Neuron (in vitro differentiated cells): ENCODE data around the gene DOCK2.
"Not testable (repeated sequence)": the region's sequence is repeated elsewhere in the genome, so short reads cannot be mapped to it uniquely, and the experiment has no call there.

Experiments
- H2AFZ ChIP-seq: one replicate; pipeline ENCODE4 v1.6.1; 2013; ENCODE audit warnings: low read depth, mild to moderate bottlenecking, inconsistent platforms, low read length, moderate library complexity
- H3K27me3 ChIP-seq: one replicate; pipeline ENCODE4 v1.6.1; 2013; ENCODE audit warnings: low read length; ENCODE audit not compliant: insufficient read depth
- H3K36me3 ChIP-seq: one replicate; pipeline ENCODE4 v1.6.1; 2013; ENCODE audit warnings: low read length; ENCODE audit not compliant: insufficient read depth
- H3K4me1 ChIP-seq: one replicate; pipeline ENCODE4 v1.6.1; 2013; ENCODE audit warnings: low read length; ENCODE audit not compliant: insufficient read depth
- H3K4me3 ChIP-seq: 2 replicates; pipeline ENCODE4 v1.5.1; 2013; ENCODE audit warnings: mild to moderate bottlenecking, low read length, moderate library complexity
- H3K9me3 ChIP-seq: one replicate; pipeline ENCODE4 v1.6.1; 2013; ENCODE audit warnings: low read length

DOCK2 gene

DNA sequence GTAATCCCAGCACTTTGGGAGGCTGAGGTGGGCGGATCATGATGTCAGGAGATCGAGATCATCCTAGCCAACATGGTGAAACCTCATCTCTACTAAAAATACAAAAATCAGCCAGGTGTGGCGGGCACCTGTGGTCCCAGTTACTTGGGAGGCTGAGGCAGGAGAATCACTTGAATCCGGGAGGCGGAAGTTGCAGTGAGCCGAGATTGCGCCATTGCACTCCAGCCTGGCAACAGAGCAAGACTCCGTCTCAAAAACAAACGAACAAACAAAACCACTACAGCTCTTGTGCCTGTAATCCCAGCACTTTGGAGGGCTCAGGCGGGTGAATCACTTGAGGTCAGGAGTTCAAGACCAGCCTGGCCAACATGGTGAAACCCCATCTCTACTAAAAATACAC lies 457.3 kb downstream of the DOCK2 start:
- H3K4me3 ChIP-seq, H3K9me3 ChIP-seq, H3K4me1 ChIP-seq, H3K36me3 ChIP-seq, H2AFZ ChIP-seq, H3K27me3 ChIP-seq: not testable (repeated sequence)

DNA sequence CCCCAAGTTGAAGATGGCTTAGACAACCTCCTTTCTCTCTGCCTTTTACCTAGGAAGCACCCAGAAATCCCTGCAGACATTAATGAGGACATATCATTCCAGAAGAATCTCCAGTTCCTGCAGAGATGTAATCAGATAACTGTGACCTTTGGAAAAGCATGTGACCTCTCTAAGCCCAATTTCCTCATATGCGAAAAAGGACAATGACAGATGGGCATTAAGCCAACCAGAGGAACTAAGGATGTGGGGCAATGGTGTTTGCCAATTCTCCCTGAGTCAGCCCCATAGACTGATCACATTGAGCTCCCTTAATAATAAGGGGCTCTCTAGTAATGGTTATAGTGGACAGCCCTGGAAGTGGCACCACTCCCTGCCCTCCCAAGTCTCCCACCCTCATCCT lies 458.6 kb downstream of the DOCK2 start:
- Histone ChIP-seq H3K36me3 (no peaks in the 10 kb centered on the region), H3K9me3 (no peaks in the 10 kb centered on the region), H3K4me3 (no peak overlapping the region), H2AFZ (no peak overlapping the region), H3K4me1 (no peaks in the 10 kb centered on the region), H3K27me3 (no peaks in the 10 kb centered on the region)

DNA sequence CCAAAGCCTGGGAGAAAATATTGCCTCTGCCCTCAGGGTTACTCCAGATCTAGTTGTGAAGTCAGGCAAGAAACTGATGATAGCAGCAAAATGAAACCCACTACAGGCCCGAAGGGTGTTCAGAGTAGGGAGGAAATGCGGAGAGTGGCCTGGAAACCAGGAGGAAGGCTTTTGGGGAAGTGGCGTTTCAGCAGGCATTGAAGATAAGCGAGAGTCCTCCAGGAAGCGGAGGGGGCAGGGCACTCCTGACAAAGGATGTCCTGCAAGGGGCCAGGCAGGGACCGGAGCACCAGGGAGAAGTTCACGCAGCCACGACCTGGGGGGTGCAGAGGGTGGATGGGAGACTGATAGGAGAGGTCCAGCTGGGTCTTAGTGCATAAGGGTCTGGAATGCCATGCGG lies 460.9 kb downstream of the DOCK2 start:
- Histone ChIP-seq H3K4me3 (no peak overlapping the region), H3K36me3 (no peaks in the 10 kb centered on the region), H2AFZ (no peak overlapping the region), H3K4me1 (no peaks in the 10 kb centered on the region), H3K27me3 (no peaks in the 10 kb centered on the region), H3K9me3 (no peaks in the 10 kb centered on the region)

DNA sequence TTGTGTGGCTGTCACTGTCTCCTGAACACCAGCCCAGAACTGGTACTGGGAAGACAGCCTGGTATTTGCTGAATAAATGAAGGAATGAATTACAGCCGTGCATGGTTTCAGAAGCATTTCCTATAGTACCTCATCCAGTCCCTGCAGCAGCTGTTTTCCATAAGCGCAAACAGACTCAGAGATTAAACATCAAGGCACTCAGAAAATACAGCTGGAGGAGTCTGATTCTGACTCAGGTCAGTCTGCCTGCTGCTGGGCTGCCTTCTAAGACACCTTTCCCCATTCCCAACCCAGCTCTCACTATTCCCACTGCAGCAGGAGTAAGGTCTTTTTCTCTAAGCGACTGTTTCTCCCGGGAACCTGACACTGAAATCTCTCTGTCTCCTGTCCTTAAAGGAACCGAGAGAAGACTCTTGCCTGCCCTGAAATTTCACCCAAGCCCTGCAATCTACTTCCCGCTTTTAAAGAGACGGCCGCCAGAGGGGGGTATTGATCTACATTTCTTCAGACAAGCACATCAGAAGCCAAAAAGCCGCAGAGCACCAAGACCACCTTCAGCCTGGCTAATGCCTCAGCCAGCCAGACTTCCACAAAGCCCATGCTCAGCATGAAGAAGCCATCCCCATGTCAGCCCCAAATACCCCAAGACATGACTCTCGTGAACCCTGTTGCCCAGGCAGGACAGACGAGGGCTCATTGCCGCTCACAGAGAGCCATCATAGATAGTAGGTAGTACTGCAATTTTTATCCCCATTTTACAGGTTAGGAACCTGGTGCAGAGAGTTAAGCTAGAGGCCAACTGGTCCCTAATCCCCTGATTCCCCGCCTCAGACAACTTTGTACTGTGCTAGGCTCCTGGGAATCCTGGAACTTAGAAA lies 463.2 kb downstream of the DOCK2 start:
- Histone ChIP-seq H3K9me3 (no peaks in the 10 kb centered on the region), H3K36me3 (no peaks in the 10 kb centered on the region), H3K27me3 (no peaks in the 10 kb centered on the region), H3K4me3 (no peak overlapping the region), H3K4me1 (no peaks in the 10 kb centered on the region), H2AFZ (no peak overlapping the region)

DNA sequence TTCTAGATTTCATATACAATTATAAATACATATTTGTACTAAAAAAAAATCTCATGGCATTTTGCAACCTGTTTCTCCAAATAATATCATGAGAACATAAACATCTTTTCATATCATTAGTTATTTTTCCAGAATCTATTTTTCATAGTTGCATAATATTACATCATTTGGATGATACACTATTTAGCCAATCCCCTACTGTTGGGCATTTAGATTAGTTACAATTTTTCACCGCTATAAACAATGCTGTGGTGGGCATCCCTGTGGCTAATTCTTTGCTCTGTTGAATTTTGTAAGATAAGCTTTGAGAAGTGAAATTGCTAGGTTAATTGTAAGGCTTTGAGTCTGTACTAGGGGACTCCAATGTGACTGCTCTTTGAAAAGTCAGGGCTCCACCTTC lies 466.4 kb downstream of the DOCK2 start:
- no peaks in the 10 kb centered on the region for H3K9me3 ChIP-seq
- H3K36me3 ChIP-seq: no peaks in the 10 kb centered on the region

DNA sequence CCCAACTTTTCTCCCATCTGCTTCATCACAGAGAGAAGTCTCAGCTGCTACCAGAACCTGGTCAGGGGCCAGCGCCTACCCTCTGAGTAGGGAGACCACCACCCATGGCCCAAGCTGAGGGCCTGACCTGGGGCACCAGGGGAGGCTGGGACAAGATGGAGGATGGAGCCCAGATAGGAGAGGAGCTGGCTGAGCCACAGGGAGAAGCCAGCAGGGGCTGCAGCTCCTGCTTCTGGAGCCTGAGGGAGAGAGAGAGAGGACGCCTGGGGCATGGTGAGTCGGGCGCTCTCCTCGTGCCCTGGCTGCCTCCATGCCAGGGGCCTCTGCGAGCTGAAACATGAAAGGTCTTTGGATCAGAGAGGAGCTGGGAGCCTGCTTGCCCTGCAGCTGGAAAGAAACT lies 467.2 kb downstream of the DOCK2 start:
- Histone ChIP-seq H2AFZ (no peak overlapping the region), H3K27me3 (no peaks in the 10 kb centered on the region), H3K4me3 (no peak overlapping the region), H3K4me1 (no peaks in the 10 kb centered on the region), H3K36me3 (no peaks in the 10 kb centered on the region), H3K9me3 (no peaks in the 10 kb centered on the region)

More for the DNA sequence above, 466.4 kb downstream of the DOCK2 start:
- Histone ChIP-seq H3K27me3 (no peaks in the 10 kb centered on the region), H3K4me1 (no peaks in the 10 kb centered on the region), H3K4me3 (no peak overlapping the region), H2AFZ (no peak overlapping the region)

DNA sequence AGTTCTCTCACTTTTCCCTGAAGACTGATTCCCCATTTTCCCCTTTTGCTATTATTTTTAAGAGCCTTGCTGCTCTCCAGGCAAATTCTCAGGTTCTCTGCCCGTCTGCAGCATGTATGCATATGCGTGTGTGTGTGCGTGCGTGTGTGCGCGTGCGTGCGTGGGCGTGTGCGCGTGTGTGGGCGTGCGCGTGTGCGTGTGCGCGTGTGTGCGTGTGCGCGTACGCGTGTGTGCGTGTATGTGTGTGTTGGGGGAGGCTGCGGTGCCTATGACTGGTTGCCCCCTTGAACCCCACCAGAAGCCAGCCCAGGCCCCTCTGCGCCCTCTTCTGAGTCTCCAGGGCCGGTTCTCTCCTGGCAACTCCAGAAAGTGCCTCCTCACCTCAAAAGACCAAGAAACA lies 467.6 kb downstream of the DOCK2 start:
- no peak overlapping the region for H2AFZ ChIP-seq
- H3K4me3 ChIP-seq: no peak overlapping the region
- H3K9me3 ChIP-seq: no peaks in the 10 kb centered on the region
- H3K36me3 ChIP-seq: no peaks in the 10 kb centered on the region
- H3K27me3 ChIP-seq: no peaks in the 10 kb centered on the region
- H3K4me1 ChIP-seq: no peaks in the 10 kb centered on the region

DNA sequence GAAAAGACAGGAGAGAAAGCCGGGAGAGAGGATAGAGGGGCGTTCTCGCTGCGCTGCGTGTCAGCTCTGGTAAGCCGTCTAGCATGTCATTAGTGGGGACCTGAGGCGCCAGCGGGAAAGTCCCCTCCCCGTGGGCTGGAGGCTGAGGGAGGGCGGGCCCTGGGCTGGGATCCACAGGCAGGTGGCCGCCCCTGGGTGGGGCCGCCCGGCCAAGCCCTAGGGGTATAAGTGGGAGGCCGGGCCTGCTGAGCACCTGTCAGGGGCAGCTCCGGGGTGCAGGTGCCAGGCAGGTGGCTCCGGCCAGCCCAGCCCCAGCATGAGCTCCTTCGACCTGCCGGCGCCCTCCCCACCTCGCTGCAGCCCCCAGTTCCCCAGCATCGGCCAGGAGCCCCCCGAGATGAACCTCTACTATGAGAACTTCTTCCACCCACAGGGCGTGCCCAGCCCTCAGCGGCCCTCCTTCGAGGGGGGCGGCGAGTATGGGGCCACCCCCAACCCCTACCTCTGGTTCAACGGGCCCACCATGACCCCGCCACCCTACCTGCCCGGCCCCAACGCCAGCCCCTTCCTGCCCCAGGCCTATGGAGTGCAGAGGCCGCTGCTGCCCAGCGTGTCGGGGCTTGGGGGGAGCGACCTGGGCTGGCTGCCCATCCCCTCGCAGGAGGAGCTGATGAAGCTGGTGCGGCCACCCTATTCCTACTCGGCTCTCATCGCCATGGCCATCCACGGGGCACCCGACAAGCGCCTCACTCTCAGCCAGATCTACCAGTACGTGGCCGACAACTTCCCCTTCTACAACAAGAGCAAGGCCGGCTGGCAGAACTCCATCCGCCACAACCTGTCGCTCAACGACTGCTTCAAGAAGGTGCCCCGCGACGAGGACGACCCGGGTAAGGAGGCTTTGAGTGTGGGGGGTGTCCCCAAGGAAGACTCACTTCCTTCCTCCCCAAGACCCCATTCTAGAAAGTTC lies 468.9 kb downstream of the DOCK2 start, which contains the start of gene FOXI1:
Gene FOXI1, plus strand, starts transcription at position 256 of the 970 bp plus-strand sequence. Its CDS starts 61 bp downstream, at position 317.
- H3K9me3 ChIP-seq: no peaks in the 10 kb centered on the region
- no peak within 1 kb of the TSS for H3K4me3 ChIP-seq
- H3K4me1 ChIP-seq: no peaks in the 10 kb centered on the region
- H2AFZ ChIP-seq: no peak within 1 kb of the TSS
- no peaks in the 10 kb centered on the region for H3K27me3 ChIP-seq
- no peaks in the 10 kb centered on the region for H3K36me3 ChIP-seq

DNA sequence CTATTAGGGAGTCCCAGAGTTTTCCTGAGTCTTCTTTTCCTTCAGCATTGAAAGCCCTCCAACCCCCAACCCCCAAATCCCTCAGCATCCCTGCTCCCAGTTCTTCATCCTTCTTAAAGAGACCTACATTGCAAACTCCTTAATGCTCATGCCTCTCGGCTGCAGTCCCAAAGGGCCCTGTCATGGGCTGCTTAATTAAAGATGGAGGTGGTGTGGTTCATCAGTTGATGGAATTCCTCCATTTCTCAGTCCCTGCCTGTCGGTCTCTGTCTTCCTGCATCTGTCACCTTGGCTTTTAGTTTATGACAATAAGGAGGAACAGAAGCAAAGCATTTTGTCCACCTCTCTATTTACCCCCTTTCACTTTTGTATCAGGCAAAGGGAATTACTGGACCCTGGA lies 470.6 kb downstream of the DOCK2 start:
- H3K27me3 ChIP-seq: no peaks in the 10 kb centered on the region

DNA sequence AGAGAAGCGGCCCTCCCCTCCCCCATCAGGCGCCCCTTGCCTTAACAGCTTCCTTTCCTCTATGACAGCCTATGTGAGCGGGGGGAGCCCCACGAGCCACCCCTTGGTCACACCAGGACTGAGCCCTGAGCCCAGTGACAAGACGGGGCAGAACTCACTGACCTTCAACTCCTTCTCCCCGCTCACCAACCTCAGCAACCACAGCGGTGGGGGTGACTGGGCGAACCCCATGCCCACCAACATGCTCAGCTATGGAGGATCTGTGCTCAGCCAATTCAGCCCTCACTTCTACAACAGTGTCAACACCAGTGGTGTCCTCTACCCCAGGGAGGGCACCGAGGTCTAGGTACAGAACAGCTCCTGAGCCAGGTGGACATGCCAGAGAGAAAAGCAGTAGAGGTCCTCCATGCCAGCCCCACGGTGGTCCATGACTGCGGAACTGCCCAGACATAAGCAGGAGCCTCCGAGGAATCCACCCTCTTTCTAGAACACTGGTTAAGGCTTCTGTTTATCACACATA lies 471.3 kb downstream of the DOCK2 start:
- no peak overlapping the region for H2AFZ ChIP-seq
- no peaks in the 10 kb centered on the region for H3K9me3 ChIP-seq
- H3K4me1 ChIP-seq: peaks cover 2% of the 10 kb centered on the region
- H3K4me3 ChIP-seq: no peak overlapping the region
- no peaks in the 10 kb centered on the region for H3K36me3 ChIP-seq
- no peaks in the 10 kb centered on the region for H3K27me3 ChIP-seq

More for the DNA sequence above, 470.6 kb downstream of the DOCK2 start:
- Histone ChIP-seq H3K9me3 (no peaks in the 10 kb centered on the region), H3K4me3 (no peak overlapping the region), H2AFZ (no peak overlapping the region), H3K4me1 (peaks cover under 1% of the 10 kb centered on the region), H3K36me3 (no peaks in the 10 kb centered on the region)

DNA sequence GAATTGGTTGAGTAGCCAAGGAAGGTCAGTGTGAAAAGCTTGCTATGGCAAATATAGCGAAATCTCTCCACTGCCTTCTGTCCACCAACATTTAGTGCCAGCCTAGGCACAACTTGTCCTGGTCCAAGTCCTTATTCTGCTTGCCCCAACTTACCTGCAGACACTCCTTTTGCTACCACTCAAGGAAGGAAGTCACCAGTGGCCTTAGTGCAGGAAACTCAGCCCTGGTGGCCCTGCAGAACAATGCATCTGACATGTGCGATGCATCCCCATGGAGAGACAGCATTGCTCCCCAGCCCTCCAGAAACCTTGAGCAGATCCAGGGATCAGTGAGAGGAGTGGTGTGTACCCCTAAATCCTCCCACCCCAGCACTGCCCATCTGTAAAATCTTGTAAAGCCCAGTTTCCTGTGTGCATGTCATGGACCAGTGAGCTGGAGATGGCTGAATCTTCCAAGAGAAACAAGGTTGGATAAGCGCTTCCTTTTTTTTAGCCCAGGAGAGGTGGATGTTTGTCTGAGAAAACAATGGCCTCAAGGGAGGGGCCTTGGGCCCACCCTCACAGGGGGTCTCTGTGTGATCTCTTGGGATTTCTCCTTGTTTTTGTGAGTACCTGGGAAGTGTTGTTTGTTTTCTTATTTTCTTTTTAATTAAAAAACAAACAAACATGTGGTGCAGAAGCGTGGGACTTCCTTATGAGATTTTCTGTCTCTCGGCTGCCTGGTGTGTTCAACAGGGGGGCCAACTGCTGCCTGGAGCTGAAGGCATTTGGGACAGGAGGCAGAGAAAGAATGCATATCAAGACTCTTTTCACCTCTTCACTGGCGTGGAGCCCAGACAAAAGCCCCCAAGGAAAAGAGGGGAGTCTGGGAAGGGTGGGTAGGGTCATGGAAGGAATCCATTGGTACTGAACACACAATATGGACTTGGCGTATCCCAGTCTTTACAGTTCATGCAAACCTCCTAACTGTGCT lies 472.3 kb downstream of the DOCK2 start:
- Histone ChIP-seq H3K4me3 (no peak overlapping the region), H3K9me3 (no peaks in the 10 kb centered on the region), H3K36me3 (no peaks in the 10 kb centered on the region), H3K27me3 (no peaks in the 10 kb centered on the region), H2AFZ (no peak overlapping the region), H3K4me1 (peaks cover 2% of the 10 kb centered on the region)

DNA sequence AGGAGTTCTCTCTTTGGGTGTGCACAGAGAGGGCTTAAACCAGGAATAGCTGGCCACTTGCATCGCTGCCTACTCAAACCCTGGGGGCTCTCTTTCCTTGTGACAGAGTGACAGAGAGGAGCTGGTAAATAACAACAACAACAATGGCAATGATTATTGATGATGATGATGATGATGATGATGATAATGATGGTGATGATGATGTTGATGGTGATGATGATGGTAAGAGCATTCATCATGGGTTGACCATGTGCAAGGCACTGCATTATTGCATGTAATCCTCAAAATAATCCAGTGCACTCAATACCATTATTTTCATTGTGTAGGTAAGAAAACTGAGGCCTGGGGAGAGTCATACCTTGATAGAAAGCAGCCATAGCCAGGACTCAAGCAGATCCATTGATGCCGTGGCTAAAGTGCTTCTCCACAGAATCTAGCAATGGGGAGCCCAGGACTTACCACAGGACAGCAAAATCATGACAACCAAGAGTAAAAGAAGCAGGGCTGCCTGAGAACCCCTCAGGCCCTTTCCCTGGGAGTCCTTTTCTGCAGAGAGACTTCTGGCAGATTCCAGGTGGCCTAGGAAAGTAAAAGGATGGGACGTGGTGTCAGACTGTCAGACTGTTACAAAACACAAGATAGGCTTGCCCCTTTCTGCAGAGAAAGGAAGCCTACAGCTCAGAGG lies 473.5 kb downstream of the DOCK2 start:
- no peak overlapping the region for H3K4me3 ChIP-seq
- no peaks in the 10 kb centered on the region for H3K9me3 ChIP-seq
- H3K4me1 ChIP-seq: peaks cover 2% of the 10 kb centered on the region
- H3K36me3 ChIP-seq: no peaks in the 10 kb centered on the region
- no peaks in the 10 kb centered on the region for H3K27me3 ChIP-seq
- H2AFZ ChIP-seq: no peak overlapping the region
